GM12864 (cell line): ENCODE measurements around the gene TP53I11.

Experiments used
- DNase-seq: peaks from one replicate; pipeline ENCODE4 v3.0.0-alpha.2; 2011; ENCODE audit warnings: low read depth
- H3K4me3 ChIP-seq: 2 replicates; pipeline ENCODE4 v1.5.1; 2011; ENCODE audit warnings: mild to moderate bottlenecking, low read depth, low read length, control low read depth
- TF ChIP-seq, protein P1 (sequence below): IDR thresholded peaks from 2 replicates; pipeline ENCODE4 v1.5.1; 2011; ENCODE audit warnings: low read depth, mild to moderate bottlenecking, moderate library complexity, low read length, control low read depth, inconsistent platforms; ENCODE audit errors: missing control alignments

Gene TP53I11

GRCh38 chr11:44885919-44886789, 64.5 kb downstream of the TP53I11 start:
- TF ChIP-seq, protein P1, sequence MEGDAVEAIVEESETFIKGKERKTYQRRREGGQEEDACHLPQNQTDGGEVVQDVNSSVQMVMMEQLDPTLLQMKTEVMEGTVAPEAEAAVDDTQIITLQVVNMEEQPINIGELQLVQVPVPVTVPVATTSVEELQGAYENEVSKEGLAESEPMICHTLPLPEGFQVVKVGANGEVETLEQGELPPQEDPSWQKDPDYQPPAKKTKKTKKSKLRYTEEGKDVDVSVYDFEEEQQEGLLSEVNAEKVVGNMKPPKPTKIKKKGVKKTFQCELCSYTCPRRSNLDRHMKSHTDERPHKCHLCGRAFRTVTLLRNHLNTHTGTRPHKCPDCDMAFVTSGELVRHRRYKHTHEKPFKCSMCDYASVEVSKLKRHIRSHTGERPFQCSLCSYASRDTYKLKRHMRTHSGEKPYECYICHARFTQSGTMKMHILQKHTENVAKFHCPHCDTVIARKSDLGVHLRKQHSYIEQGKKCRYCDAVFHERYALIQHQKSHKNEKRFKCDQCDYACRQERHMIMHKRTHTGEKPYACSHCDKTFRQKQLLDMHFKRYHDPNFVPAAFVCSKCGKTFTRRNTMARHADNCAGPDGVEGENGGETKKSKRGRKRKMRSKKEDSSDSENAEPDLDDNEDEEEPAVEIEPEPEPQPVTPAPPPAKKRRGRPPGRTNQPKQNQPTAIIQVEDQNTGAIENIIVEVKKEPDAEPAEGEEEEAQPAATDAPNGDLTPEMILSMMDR = no peak
- no peak overlapping the region for H3K4me3 ChIP-seq
- DNase-seq = no peak

DNA sequence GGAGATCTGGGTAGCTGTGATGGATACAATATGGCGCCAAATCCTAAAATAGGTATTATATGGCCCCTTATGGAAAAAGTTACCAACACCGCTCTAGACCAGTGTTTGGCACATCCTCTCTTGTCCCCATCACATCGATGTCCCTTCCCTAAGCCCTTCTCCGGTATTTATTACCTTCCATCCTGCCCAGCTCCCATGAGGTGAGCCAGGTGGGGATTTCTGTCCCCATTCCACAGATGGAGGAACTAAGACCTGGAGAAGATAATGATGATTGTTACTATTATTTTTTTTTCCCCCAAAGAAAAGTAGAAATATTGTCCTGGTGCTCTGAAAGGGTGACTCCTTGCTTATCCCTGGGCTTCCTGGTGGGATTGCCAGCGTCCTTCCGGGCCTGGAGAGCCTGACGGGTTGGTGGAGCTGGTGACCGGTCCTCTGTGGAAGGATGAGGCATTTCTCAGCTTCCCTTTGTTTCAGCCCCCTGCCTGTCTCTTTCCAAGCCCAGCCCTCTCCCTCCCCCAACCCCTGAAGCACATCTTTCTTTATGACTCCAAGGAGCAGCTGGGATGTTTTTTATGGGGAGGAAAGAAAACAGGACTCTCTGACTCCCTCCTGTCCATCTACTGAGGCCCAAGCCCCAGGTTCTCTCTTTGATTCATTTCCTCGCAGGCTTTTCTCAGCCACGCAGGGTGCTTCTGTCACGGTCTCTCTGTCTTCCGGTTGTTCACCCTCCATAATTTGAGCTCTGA, 65.4 kb downstream of the TP53I11 start:
- TF ChIP-seq, protein P1 = no peak
- no peak overlapping the region for H3K4me3 ChIP-seq
- no peak for DNase-seq

GRCh38 chr11:44884056-44884455, 66.6 kb downstream of the TP53I11 start:
- no peak overlapping the region for H3K4me3 ChIP-seq
- no peak for DNase-seq
- TF ChIP-seq, protein P1 = no peak

- TF ChIP-seq, protein P1 = no peak
- DNase-seq = no peak
- no peak overlapping the region for H3K4me3 ChIP-seq
These were observed 67.4 kb downstream of the TP53I11 start for GRCh38 chr11:44883277-44883676.
